GM23248 (cell line): ENCODE results near the gene PARP15.

Source experiments
- EZH2 ChIP-seq: fragments of 200-600 bp; sonication (generic); IDR thresholded peaks from 2 replicates; pipeline ENCODE4 v1.6.1; 2018; ENCODE audit warnings: antibody characterized with exemption, mild to moderate bottlenecking; ENCODE audit not compliant: insufficient read depth, poor library complexity, severe bottlenecking
- EZH2phosphoT487 ChIP-seq: fragments of 200-600 bp; sonication (generic); IDR thresholded peaks from 2 replicates; pipeline ENCODE4 v1.6.1; 2018; ENCODE audit warnings: antibody characterized with exemption, moderate library complexity, mild to moderate bottlenecking, low read depth; ENCODE audit not compliant: insufficient read depth

DNA sequence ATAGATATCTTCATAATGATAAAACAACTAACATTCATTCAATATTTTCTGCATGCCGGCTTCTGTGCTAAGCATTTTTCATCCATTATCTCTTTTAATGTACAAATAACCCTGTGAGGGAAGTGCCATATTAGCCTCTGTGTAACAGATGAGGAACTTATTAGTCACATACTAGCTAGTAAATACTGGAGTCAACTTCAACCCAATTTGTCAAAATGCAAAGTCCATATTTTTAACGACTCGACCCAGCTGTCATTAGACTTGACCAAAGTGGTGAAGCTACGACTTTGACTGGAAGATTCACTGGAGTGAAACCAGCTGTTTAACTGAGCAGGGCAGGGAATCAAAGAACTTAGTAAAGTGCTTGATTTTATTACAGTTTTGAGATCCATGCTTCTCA, 41.6 kb downstream of the PARP15 start:
- no peak for TF ChIP-seq EZH2
- no peak for TF ChIP-seq EZH2phosphoT487
